Rectal smooth muscle tissue (tissue), 1 donor: Measurements from ENCODE around the gene NOD1.
"Not testable (repeated sequence)": the region's sequence is repeated elsewhere in the genome, so short reads cannot be mapped to it uniquely, and the experiment has no call there.

ENCODE experiments used
- H3K27ac ChIP-seq: one replicate; pipeline ENCODE4 v1.7.0; 2013; ENCODE audit warnings: low read depth, low read length, inconsistent platforms
- H3K27me3 ChIP-seq: one replicate; pipeline ENCODE4 v1.7.0; 2013; ENCODE audit warnings: low read length; ENCODE audit not compliant: control insufficient read depth, insufficient read depth
- H3K36me3 ChIP-seq: one replicate; pipeline ENCODE4 v1.7.0; 2013; ENCODE audit warnings: low read length; ENCODE audit not compliant: control insufficient read depth, insufficient read depth
- H3K4me1 ChIP-seq: one replicate; pipeline ENCODE4 v1.7.0; 2013; ENCODE audit warnings: low read length; ENCODE audit not compliant: control insufficient read depth, insufficient read depth
- H3K4me3 ChIP-seq: one replicate; pipeline ENCODE4 v1.7.0; 2013; ENCODE audit warnings: low read length
- H3K9ac ChIP-seq: one replicate; pipeline ENCODE4 v1.7.0; 2013; ENCODE audit warnings: low read length

Gene NOD1

DNA sequence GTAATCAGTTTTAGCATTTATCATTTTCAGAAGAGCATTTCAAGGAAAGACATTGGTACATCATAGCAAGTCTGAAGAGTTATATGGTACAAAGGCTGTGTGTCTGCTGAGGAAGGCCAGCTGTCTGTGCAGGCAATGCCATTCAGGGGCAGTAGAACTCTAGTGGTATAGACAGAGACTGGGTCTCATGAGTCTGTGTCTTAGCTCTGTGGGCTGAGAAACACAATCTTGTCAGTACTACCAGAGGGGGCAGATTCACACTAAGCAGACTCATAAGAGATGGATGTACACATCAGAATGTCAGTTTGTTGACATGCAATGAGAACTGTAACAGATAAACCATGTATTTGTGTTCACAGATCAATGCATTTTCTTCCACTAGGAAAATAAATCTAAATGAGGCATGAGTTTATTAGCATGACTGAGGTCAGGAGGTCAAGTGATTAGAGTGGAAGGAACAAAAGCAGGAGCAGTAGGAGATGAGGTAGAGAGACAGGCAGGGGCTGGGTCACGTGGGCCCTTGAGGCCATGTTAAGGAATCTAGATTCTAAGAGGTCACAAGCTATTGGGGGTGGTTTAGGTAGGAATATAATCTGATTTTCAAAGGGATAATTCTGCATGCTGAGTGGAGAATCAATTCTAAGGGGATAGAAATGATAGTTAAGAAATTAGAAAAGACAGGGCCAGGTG, 33.5 kb upstream of the NOD1 start:
- H3K4me3 ChIP-seq: no peak overlapping the region
- H3K27me3 ChIP-seq: no peaks in the 10 kb centered on the region
- H3K4me1 ChIP-seq: no peaks in the 10 kb centered on the region
- no peak overlapping the region for H3K9ac ChIP-seq
- H3K27ac ChIP-seq: no peak overlapping the region
- no peaks in the 10 kb centered on the region for H3K36me3 ChIP-seq

DNA sequence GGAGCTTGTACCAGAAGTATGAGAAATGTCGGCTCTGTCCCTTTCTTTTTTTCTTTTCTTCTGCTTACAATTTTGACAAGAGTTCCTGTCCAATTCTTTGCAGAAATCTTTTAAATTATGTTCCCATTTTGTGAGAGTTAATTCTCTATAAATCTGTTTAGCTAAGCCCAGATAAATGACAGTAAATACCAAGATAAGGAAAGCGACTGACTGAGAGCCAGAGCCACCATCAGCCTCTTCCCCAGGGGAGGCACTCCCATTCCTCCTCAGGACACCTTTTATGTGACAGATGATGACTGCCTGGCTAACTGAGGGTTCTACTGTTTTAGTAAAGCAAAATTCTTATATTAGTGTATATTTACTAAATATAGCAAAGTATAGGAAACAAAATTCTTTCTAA, 32.9 kb upstream of the NOD1 start:
- Histone ChIP-seq H3K27me3 (no peaks in the 10 kb centered on the region), H3K36me3 (no peaks in the 10 kb centered on the region), H3K4me3 (no peak overlapping the region), H3K4me1 (no peaks in the 10 kb centered on the region), H3K27ac (no peak overlapping the region), H3K9ac (no peak overlapping the region)

DNA sequence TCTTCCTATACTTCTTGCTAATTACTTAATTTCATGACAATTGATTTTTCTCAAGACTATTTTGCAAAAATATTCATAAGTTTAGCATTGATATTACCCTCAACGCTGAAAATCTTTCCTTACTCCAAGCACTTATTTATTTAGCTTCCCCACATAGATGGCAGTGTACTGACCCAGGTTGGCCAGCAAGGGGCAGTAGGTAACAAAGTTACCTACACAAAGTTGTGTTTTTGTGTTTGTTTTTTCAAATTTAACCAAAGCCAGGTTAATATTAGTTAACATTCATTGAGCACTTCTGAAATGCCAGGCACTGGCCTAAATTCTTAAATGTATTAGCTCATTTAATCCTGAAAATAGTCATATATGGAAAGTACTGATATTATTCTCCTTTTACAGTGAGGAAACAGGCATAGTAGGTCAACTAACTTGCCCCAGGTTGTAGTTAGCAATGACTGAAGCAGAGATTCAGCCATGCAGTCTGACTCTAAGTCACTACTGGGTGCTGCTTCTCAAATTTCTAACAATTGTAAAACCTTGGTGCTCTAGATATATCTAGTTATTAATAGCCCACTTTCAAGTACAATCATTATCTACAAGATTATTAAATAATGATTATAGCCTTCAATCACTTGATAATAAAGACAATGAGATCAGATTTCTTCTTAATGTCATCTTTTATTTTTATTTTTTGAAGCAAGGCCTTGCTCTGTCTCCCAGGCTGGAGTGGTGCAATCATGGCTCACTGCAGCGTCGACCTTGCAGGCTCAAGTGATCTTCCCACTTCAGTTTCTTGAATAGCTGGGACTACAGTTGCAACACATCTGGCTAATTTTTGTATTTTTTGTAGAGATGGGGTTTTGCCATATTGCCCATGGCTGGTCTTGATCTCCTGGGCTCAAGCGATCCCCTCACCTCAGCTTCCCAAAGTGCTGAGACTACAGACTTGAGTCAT, 31.8 kb upstream of the NOD1 start:
- no peaks in the 10 kb centered on the region for H3K4me1 ChIP-seq
- no peak overlapping the region for H3K4me3 ChIP-seq
- H3K9ac ChIP-seq: no peak overlapping the region
- no peaks in the 10 kb centered on the region for H3K36me3 ChIP-seq
- no peak overlapping the region for H3K27ac ChIP-seq
- H3K27me3 ChIP-seq: no peaks in the 10 kb centered on the region

DNA sequence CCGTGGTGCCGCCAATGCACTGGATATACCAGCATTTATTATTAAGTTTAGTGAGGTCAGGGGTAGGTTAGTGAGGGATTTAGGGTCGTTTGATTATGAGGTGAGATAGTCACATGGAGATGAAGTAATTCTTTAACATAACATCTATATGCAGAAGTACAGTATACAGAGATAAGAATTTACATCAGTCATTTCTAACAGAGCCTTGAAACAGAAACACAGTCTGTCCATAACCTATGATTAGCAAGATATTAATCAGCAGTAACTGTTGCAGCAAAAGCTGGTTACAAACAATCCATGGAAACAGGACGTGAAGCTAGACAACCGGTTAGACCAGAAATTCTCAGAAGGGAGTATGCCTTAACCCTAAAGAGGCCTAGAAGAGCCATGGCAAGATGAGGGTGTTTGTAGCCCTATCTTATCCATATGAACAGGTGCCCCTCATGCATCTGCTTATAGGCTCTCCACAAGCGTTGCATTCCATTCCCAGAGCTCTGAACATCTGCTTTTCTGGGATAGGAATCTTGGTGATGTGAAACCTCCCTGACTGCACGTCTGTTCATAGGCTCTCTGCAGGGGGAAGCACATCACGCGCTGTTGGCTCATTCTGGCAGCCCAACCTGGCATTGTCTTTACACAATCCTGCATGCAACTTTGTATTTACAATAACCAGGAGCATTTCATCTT, 30.7 kb upstream of the NOD1 start:
- not testable (repeated sequence) for H3K27ac ChIP-seq, H3K4me3 ChIP-seq

DNA sequence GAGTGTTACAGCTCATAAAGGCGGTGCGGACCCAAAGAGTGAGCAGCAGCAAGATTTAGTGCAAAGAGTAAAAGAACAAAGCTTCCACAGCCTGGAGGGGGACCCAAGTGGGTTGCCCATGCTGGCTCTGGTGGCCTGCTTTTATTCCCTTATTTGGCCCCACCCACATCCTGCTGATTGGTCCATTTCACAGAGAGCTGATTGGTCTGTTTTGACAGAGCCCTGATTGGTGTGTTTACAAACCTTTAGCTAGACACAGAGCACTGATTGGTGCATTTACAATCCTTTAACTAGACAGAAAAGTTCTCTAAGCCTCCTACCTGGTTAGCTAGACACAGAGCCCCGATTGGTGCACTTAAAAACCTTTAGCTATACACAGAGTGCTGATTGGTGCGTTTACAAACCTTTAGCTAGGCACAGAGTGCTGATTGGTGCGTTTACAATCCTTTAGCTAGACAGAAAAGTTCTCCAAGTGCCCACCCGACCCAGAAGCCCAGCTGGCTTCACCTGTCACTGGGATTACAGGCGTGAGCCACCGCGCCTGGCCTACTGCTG, 28.8 kb upstream of the NOD1 start:
- not testable (repeated sequence) for H3K27ac ChIP-seq, H3K4me1 ChIP-seq, H3K4me3 ChIP-seq, H3K27me3 ChIP-seq, H3K36me3 ChIP-seq, H3K9ac ChIP-seq

More for the DNA sequence above, 30.7 kb upstream of the NOD1 start:
- H3K27me3 ChIP-seq, H3K36me3 ChIP-seq, H3K4me1 ChIP-seq, H3K9ac ChIP-seq: not testable (repeated sequence)

DNA sequence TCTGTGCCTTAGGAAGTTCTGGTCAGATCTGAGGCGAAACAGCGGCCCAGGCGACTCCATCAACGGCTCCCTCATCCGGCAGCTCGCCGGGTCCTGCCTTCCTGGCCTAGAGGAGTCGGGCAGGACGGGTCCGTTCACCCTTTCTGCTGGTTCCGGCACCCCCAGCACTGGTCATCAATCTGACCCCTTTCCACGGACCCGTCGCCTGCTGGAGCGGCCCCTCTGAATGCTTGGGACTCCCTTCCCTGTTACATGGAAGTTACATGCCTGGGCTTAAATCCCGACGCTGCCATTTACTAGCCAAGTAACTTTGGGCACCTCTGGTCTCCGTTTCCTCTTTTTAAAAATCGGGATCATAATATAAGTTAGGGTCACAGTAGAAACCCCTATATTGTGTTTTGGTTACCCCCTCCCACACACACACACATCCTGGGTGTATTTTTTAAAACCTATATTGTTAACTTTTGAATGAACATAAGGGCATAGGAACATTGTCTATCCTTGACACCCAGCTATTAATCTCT, 26.7 kb upstream of the NOD1 start:
- H3K4me3 ChIP-seq: peak overlapping the region; percentile 85
- H3K4me1 ChIP-seq: peaks cover 3% of the 10 kb centered on the region
- H3K9ac ChIP-seq: peak overlapping the region; percentile 43
- H3K27me3 ChIP-seq: no peaks in the 10 kb centered on the region
- H3K36me3 ChIP-seq: no peaks in the 10 kb centered on the region
- peak overlapping the region; percentile 76 for H3K27ac ChIP-seq

DNA sequence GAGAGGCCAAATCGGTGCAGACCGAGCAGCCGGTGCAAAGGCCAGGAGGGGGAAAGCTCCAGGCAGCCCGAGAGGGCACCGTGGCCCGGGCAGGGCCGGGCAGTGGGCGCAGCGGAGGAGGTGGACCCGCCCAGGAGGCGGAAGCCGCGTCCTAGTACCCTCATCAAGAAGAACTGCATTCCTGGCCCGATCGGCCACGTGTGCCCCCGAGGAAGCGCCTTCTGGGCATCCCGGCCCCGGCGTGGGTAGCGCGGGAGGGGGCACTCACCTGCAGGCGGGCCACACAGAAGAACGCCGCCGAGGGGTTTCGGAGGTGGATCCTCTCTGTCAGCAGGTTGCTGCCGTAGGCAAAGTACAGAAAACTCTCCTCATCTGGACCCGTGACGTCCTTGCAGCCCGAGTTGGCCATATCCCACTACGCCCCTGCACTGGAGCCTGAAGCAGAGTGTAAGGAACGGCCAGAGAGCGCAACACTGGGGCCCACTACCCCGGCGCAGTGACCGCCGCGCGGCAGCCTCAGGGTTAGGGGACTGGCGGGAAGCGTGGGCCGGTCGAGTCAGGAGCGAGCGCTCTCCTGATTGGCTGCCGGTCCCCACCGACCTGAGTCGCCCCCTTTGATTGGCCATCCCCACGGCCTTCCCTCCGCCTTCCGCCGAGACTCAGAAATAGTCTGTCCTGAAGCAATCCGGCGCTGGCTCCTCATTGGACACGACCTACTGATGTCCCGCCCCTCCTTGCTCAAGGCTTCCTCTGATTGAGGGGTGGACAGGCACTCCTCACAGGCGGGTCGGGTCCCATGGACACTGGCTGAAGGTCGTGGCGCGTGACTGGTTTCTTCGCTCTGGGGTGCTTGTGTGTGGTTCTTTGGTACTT, 26.0 kb upstream of the NOD1 start, which contains the start of gene GGCT:
TSS of gene GGCT (minus strand) at position 529 of the 873 bp plus-strand sequence. CDS start at position 409, 120 bp downstream.
- peak within 1 kb of the TSS; percentile 89 for H3K4me3 ChIP-seq
- H3K9ac ChIP-seq: peak within 1 kb of the TSS; percentile 58
- H3K27me3 ChIP-seq: no peaks in the 10 kb centered on the region
- H3K27ac ChIP-seq: peak within 1 kb of the TSS; percentile 76
- H3K36me3 ChIP-seq: no peaks in the 10 kb centered on the region
- peaks cover 3% of the 10 kb centered on the region for H3K4me1 ChIP-seq

DNA sequence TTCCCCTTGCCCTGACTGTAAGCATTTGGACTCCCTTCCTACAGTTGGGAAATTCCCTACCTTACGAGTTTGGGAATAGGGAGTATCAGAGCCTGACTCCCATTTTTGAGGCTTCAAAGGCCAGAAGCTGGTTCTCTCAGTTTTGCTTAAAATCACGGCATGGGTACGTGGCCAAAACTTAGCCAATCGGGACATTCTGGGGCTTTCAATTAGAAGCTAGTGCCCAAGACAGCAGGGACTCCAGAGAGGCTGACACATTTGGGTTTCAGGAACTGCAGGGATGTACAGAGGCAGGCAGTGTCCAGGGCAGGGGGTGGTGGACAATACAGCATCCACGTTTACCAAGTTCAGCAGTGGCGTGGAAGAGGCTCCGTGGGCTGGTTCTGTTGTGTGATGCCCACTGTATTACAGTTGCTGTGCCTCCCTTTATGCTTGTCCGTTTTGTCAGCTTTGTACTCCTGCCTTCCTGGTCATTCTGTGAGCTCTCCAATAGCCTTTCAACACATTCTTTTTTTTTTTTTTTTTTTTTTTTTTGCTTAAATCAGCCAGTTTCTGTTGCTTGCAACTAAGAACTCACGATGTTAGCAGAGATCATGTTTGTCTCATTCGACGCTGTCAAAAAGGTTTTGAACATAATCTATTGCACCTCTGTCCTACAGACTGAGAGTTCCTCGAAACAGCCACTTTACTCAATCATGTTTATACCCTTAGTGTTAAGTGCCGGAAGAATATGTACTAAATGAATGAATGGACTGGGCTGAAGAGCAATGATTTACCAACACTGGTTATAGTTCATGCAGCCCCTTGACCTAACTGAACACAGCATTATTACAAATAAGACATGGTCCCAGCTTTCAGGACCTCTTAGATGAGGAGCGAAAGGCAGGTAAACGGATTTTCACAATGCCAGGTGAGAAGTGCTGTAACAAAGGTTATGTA, 25.0 kb upstream of the NOD1 start:
- Histone ChIP-seq H3K4me1 (peaks cover 3% of the 10 kb centered on the region), H3K27me3 (no peaks in the 10 kb centered on the region), H3K36me3 (no peaks in the 10 kb centered on the region), H3K9ac (no peak overlapping the region), H3K27ac (no peak overlapping the region), H3K4me3 (peak overlapping the region; percentile 89)

DNA sequence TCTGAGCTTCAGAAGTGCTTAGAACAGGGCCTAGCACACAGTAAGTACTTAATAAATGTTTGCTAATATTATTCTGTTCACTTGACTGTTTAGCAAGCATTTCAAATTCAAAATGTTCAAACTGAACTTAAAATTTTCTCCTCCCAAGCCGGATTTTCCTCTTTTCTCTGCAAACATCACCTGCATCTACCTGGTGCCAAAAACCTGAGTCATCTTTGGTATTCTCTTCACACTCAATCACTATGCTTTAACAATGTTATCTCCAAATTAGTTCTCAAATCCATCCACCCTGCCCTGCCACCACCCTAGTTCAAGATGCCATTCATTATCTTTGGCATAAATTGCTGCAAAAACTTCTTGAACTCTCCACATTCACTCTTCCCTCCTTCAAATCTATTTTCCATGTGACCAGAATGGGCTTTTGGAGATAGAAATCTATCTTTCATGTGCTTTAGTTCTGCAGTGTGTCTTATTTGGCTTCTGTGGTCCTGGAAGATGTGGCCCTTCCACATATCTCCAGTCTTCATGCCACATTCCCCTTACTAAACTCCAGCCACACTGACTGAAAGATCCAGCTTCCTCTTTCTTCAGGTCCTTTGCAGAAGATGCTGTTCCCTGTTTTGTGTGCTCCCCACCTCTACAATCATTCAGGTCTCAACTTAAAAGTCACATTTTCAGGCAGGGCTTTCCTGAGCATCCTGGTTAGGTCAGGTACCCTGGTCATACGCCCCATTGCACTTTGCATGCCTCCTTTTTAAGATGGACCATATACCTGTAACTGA, 24.1 kb upstream of the NOD1 start:
- H3K36me3 ChIP-seq: no peaks in the 10 kb centered on the region
- H3K4me3 ChIP-seq: peak overlapping the region; percentile 32

DNA sequence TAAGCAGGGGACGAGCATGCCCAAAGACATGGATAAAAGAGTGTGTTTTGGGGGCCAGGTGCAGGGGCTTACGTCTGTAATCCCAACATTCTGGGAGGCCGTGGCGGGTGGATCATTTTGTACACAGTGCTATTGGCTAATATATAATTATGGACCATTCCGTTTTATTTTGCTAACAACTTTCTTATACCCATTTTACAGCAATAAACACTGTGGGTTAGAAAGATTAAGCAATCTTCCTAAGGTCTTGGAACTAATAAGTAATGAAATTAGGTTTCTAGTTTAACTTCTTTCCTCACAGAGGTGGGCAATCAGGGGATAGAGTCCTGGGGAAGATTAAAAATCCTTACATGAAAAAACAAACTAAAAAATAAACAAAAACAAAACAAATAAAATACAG, 22.7 kb upstream of the NOD1 start:
- H3K27ac ChIP-seq: no peak overlapping the region
- H3K9ac ChIP-seq: no peak overlapping the region
- H3K4me1 ChIP-seq: peaks cover 3% of the 10 kb centered on the region
- H3K36me3 ChIP-seq: no peaks in the 10 kb centered on the region
- H3K4me3 ChIP-seq: no peak overlapping the region
- no peaks in the 10 kb centered on the region for H3K27me3 ChIP-seq

More for the DNA sequence above, 24.1 kb upstream of the NOD1 start:
- Histone ChIP-seq H3K27me3 (no peaks in the 10 kb centered on the region), H3K4me1 (peaks cover 3% of the 10 kb centered on the region), H3K27ac (no peak overlapping the region), H3K9ac (no peak overlapping the region)
